Endothelial cell (in vitro differentiated cells): ENCODE data around the gene HOXC12. TPM values are rescaled to one million over a fixed set of nuclear protein-coding genes. Genes with fewer than 3 reads are reported as not detected.
A peak's percentile ranks its signal among the peaks of the same experiment; 100 is the strongest.

Source experiments
- DNase-seq: peaks from one replicate; pipeline ENCODE4 v3.0.0; 2021; ENCODE audit warnings: low spot score
- H3K27ac Mint-ChIP-seq: one replicate; pipeline ENCODE4 v1.8.0; 2021; ENCODE audit warnings: mixed read lengths, inconsistent platforms; ENCODE audit not compliant: unreplicated experiment
- H3K27me3 Mint-ChIP-seq: one replicate; pipeline ENCODE4 v1.8.0; 2021; ENCODE audit warnings: mild to moderate bottlenecking, moderate library complexity, mixed read lengths, inconsistent platforms; ENCODE audit not compliant: unreplicated experiment
- H3K36me3 Mint-ChIP-seq: one replicate; pipeline ENCODE4 v1.8.0; 2021; ENCODE audit warnings: mild to moderate bottlenecking, low read depth, mixed read lengths, inconsistent platforms; ENCODE audit not compliant: unreplicated experiment
- H3K4me1 Mint-ChIP-seq: one replicate; pipeline ENCODE4 v1.8.0; 2021; ENCODE audit warnings: mild to moderate bottlenecking, mixed read lengths, inconsistent platforms; ENCODE audit not compliant: unreplicated experiment
- H3K4me3 Mint-ChIP-seq: one replicate; pipeline ENCODE4 v1.8.0; 2021; ENCODE audit warnings: mild to moderate bottlenecking, mixed read lengths, inconsistent platforms; ENCODE audit not compliant: unreplicated experiment
- H3K9me3 Mint-ChIP-seq: one replicate; pipeline ENCODE4 v1.8.0; 2021; ENCODE audit warnings: mixed read lengths, inconsistent platforms; ENCODE audit not compliant: unreplicated experiment
- total RNA-seq: library from RNA; stranded (reverse); fragmentation: NEBNext Ultra II Directional; extraction: Animal tissue kit (Norgen Biotek cat#: 25700); gene quantifications from one replicate; pipeline ENCODE4 v1.2.1, GENCODE V29; 2021; ENCODE audit not compliant: unreplicated experiment
- TF ChIP-seq, protein P1 (sequence below): fragments of 200-600 bp; sonication (generic); IDR thresholded peaks from one replicate; pipeline ENCODE4 v1.5.0; 2021; ENCODE audit warnings: antibody characterized with exemption; ENCODE audit not compliant: unreplicated experiment

HOXC12 gene
- total RNA-seq, 1 donor from 2014 or later: 1.3 TPM

DNA sequence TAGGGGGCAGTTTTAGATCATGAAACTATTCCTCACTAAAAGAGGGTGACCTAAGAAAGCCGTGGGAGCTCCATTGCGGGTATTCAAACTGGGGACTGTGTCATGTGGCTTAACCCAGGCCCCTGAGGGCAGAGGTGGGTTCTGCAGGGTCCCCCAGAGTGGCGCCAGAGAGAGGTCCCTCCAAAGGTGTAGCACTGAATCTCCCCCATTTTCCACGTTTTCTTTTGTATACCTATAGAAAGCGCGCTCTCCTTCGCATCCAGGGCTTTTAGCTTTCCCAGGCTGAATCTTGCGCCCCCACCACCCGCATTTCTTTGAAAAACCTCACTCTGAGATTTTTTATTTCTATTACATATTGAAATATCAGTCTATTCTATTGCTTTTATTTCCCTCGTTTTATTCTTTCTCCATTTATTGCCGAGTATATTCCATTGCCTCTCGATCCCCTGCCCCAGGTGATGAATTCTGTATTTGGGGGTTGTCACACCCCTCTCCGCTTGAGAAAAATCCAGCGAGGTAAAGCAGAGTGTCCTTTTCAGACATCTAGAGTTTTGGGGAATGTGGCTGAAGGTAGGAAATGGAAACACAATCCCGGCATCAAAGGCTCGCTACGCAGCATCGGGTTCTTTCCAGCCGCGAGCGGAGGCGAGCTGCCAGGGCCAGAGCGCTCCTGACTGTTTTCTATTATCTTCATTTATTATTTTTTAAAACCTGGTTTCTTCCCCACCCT lies 16.9 kb upstream of the HOXC12 start:
- Mint-ChIP-seq H3K27ac (peak overlapping the region; percentile 45), H3K27me3 (peaks cover 37% of the 10 kb centered on the region), H3K4me1 (peaks cover 18% of the 10 kb centered on the region), H3K36me3 (peaks cover 8% of the 10 kb centered on the region), H3K9me3 (no peaks in the 10 kb centered on the region), H3K4me3 (no peak overlapping the region)
- DNase-seq: no peak
- TF ChIP-seq, protein P1, sequence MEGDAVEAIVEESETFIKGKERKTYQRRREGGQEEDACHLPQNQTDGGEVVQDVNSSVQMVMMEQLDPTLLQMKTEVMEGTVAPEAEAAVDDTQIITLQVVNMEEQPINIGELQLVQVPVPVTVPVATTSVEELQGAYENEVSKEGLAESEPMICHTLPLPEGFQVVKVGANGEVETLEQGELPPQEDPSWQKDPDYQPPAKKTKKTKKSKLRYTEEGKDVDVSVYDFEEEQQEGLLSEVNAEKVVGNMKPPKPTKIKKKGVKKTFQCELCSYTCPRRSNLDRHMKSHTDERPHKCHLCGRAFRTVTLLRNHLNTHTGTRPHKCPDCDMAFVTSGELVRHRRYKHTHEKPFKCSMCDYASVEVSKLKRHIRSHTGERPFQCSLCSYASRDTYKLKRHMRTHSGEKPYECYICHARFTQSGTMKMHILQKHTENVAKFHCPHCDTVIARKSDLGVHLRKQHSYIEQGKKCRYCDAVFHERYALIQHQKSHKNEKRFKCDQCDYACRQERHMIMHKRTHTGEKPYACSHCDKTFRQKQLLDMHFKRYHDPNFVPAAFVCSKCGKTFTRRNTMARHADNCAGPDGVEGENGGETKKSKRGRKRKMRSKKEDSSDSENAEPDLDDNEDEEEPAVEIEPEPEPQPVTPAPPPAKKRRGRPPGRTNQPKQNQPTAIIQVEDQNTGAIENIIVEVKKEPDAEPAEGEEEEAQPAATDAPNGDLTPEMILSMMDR: no peak

DNA sequence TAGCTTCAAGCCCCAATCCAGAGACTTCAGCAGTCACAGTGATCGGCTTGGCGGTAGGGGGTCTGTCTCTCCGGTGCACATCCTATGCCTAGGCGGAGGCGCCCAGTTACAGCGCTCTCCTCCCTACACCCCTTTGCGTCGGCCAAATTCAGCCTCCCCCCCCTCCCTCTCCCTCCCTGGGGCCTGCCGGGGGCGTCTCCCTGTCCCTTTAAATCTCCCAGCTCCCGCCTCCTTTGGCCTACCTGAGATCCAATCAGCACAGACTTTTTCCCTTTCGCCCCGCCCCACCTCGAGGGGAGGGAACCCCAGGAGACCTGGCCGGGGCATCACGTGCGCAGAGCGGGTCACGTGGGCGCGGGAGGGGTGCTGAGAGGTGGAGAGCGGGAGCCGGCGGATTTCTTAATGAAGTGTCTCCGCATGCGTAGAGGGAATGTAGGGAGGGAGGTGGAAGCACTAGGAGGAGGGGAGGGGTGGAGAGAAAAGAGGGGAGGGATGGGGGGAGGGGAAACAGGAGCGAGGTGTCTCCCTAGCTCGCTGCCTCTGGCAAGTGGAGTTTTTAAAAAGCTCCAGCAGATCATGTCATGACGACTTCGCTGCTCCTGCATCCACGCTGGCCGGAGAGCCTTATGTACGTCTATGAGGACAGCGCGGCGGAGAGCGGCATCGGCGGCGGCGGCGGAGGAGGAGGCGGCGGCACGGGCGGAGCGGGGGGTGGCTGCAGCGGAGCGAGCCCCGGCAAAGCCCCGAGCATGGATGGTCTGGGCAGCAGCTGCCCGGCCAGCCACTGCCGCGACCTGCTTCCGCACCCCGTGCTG lies 16.2 kb upstream of the HOXC12 start, which contains the start of gene HOXC13:
HOXC13 (plus strand) TSS at position 506 of the 815 bp plus-strand sequence; CDS start at position 582, 76 bp downstream.
- peaks cover 8% of the 10 kb centered on the region for H3K36me3 Mint-ChIP-seq
- no peak within 1 kb of the TSS for H3K4me3 Mint-ChIP-seq

DNA sequence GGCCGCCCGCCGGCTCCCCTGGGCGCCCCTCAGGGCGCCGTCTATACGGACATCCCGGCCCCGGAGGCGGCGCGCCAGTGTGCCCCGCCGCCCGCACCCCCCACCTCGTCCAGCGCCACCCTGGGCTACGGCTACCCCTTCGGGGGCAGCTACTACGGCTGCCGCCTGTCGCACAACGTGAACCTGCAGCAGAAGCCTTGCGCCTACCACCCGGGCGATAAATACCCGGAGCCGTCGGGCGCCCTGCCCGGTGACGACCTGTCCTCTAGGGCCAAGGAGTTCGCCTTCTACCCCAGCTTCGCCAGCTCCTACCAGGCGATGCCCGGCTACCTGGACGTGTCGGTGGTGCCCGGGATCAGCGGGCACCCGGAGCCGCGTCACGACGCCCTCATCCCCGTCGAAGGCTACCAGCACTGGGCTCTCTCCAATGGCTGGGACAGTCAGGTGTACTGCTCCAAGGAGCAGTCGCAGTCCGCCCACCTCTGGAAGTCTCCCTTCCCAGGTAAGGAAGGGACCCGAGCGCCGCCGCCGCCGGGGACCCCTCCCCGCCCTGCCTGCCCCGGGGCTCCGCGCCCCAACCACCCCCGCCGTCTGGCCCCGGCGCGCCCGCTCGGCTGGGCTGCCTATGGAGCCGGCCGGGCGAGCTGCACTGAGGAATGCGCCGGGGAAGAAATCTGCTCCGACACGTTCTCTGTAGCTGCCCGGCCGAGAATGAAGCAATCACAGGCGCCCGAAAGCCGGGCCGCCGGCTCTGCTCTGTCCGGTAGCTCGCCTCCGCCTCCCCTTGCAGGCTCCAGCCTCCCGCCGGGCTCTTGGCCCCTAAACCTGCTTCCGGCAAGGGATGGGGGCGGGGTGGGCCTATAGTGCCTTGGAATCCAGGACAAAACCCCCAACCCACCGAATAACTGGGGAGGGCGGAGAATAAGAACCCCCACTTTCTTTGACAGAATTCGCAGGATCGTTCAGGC lies 15.3 kb upstream of the HOXC12 start:
- Mint-ChIP-seq H3K4me3 (no peak overlapping the region), H3K9me3 (no peaks in the 10 kb centered on the region), H3K36me3 (peaks cover 8% of the 10 kb centered on the region), H3K27ac (no peak overlapping the region), H3K27me3 (peaks cover 31% of the 10 kb centered on the region), H3K4me1 (peaks cover 18% of the 10 kb centered on the region)
- peak; percentile 62 for DNase-seq
- TF ChIP-seq, protein P1: no peak

More for the DNA sequence above, 16.2 kb upstream of the HOXC12 start, which contains the start of gene HOXC13:
- TF ChIP-seq, protein P1: no peak
- peak within 1 kb of the TSS; percentile 45 for H3K27ac Mint-ChIP-seq
- no peaks in the 10 kb centered on the region for H3K9me3 Mint-ChIP-seq
- DNase-seq: peak; percentile 90
- peaks cover 18% of the 10 kb centered on the region for H3K4me1 Mint-ChIP-seq
- H3K27me3 Mint-ChIP-seq: peaks cover 34% of the 10 kb centered on the region

DNA sequence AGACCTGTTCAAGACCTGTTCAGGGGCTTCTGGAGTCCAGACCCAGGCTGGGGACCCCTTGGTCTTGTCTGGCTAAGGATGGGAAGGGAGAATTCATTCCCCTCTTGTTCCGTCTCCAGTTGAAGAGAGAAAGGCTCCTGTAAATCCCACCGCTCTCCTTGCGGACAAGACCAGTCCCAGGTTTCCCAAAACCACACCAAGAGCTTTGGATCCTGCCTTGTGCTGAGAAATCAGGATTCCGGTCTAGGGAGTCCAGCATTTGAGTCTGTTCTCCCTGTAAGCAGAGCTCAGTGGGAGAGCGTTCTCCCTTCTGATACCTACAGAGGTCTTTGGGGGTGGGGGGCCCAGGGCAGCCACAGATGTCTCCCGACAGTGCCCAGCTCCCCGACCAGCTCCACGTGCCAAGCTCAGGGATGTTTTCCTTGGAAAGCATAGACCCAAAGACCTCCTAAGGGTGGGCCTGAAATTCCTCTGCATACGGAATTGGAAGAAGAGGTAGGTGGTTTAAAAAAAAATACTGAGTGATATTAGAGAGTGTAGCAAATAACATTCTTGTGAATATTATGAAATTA lies 14.2 kb upstream of the HOXC12 start:
- Mint-ChIP-seq H3K27me3 (peaks cover 23% of the 10 kb centered on the region), H3K27ac (no peak overlapping the region), H3K36me3 (peaks cover 3% of the 10 kb centered on the region), H3K4me1 (peaks cover 19% of the 10 kb centered on the region), H3K4me3 (peak overlapping the region; percentile 29), H3K9me3 (no peaks in the 10 kb centered on the region)
- no peak for DNase-seq
- TF ChIP-seq, protein P1: no peak
